OCI-LY7 (cell line): ENCODE results near the gene MINDY3.

Experiments
- CTCF ChIP-seq: fragments of 200-600 bp; sonication (generic); conservative IDR thresholded peaks from 2 replicates; pipeline ENCODE4 v1.5.1; 2014; ENCODE audit warnings: mild to moderate bottlenecking, antibody characterized with exemption, low read length, moderate library complexity, mixed read lengths
- EZH2phosphoT487 ChIP-seq: fragments of 200-600 bp; sonication (generic); IDR thresholded peaks from 2 replicates; pipeline ENCODE4 v1.6.1; 2018; ENCODE audit warnings: low read depth, borderline replicate concordance, mild to moderate bottlenecking, mixed run types, antibody characterized with exemption, low read length, moderate library complexity, mixed read lengths

DNA sequence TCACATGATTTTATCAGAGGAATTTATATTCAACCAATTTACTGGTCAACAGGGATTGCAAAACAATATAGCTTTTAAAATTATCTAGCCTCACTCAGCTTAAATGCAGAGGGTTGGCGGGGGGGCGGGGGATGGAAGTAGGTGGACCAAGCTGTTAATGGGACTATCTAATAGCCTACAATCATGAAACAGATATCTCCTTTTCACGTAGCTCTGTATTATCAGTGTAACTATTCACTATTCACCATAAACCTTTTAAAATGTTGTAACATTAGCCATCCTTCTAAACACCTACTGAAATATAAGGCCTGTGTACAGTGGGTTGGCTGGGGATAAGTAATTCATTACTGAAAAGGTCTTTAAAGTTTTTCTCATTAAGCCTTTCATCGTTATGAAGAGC is 56.2 kb downstream of the MINDY3 start:
- no peak for TF ChIP-seq CTCF
- TF ChIP-seq EZH2phosphoT487: no peak
